ENCODE measurements around the gene COG2. TPM values are rescaled to one million over a fixed set of nuclear protein-coding genes. Genes with fewer than 3 reads are reported as not detected.

Gene COG2
- total and polyA plus RNA-seq, 2 of the 13 experiments (the other 11 are each of a cell fraction or from before 2014, with no cell fraction given): 16.8 to 36.3 TPM

GRCh38 chr1:230642263-230642959, at the start of gene COG2 (continued):
- TF ChIP-seq BCL3 (CRISPR knock-in tag; IDR thresholded peaks at IDR 0.05) (peak; percentile 91), ZMYM3 (CRISPR knock-in tag; IDR thresholded peaks at IDR 0.05) (no peak), HINFP (CRISPR knock-in tag; IDR thresholded peaks at IDR 0.05; ENCODE audit: low read depth) (peak; percentile 91), ZNF580 (CRISPR knock-in tag; IDR thresholded peaks at IDR 0.05; ENCODE audit: borderline replicate concordance, low read depth) (peak; percentile 94; the same call in 1 of the 2 replicates), NCOR1 (IDR thresholded peaks at IDR 0.05; ENCODE audit: borderline replicate concordance, low read length) (peak; percentile 18; the same call in 1 of the 2 replicates), ZBTB21 (CRISPR knock-in tag; IDR thresholded peaks at IDR 0.05) (no peak), U2AF2 (IDR thresholded peaks at IDR 0.05; ENCODE audit: low read depth, low read length) (no peak), KDM2A (CRISPR knock-in tag; IDR thresholded peaks at IDR 0.05; ENCODE audit: borderline replicate concordance, low read depth) (peak; percentile 92), SMARCE1 (IDR thresholded peaks at IDR 0.05; ENCODE audit: borderline replicate concordance) (no peak), ARID2 (CRISPR knock-in tag; IDR thresholded peaks at IDR 0.05; ENCODE audit: borderline replicate concordance) (no peak; the same call in 1 of the 2 replicates), ZNF430 (CRISPR knock-in tag; IDR thresholded peaks at IDR 0.05) (peak; percentile 51; the same call in 1 of the 2 replicates), STAT5B (CRISPR knock-in tag; IDR thresholded peaks at IDR 0.05) (no peak; the same call in 1 of the 2 replicates), YY1 (IDR thresholded peaks at IDR 0.05; ENCODE audit: insufficient read depth, insufficient replicate concordance, low read depth, low read length) (peak; percentile 97), ZNF850 (CRISPR knock-in tag; conservative IDR thresholded peaks at IDR 0.05) (no peak), BORCS8-MEF2B (CRISPR knock-in tag; IDR thresholded peaks at IDR 0.05) (peak; percentile 50; the same call in 1 of the 2 replicates), ZBTB46 (CRISPR knock-in tag; IDR thresholded peaks at IDR 0.05; ENCODE audit: borderline replicate concordance) (0 out of 2 replicates have a peak, but pooled peaks have one; percentile 55), TEF (CRISPR knock-in tag; IDR thresholded peaks at IDR 0.05) (no peak), ZHX1 (CRISPR knock-in tag; IDR thresholded peaks at IDR 0.05; ENCODE audit: low read depth) (peak; percentile 95), ZNF720 (CRISPR knock-in tag; IDR thresholded peaks at IDR 0.05) (no peak), MLLT10 (CRISPR knock-in tag; IDR thresholded peaks at IDR 0.05) (no peak), RFXAP (CRISPR knock-in tag; IDR thresholded peaks at IDR 0.05; ENCODE audit: borderline replicate concordance) (peak; percentile 87; the same call in 1 of the 2 replicates)
